ENCODE data around the gene CPE.
"Not testable (repeated sequence)": the region's sequence is repeated elsewhere in the genome, so short reads cannot be mapped to it uniquely, and the experiment has no call there.

The CPE gene

DNA sequence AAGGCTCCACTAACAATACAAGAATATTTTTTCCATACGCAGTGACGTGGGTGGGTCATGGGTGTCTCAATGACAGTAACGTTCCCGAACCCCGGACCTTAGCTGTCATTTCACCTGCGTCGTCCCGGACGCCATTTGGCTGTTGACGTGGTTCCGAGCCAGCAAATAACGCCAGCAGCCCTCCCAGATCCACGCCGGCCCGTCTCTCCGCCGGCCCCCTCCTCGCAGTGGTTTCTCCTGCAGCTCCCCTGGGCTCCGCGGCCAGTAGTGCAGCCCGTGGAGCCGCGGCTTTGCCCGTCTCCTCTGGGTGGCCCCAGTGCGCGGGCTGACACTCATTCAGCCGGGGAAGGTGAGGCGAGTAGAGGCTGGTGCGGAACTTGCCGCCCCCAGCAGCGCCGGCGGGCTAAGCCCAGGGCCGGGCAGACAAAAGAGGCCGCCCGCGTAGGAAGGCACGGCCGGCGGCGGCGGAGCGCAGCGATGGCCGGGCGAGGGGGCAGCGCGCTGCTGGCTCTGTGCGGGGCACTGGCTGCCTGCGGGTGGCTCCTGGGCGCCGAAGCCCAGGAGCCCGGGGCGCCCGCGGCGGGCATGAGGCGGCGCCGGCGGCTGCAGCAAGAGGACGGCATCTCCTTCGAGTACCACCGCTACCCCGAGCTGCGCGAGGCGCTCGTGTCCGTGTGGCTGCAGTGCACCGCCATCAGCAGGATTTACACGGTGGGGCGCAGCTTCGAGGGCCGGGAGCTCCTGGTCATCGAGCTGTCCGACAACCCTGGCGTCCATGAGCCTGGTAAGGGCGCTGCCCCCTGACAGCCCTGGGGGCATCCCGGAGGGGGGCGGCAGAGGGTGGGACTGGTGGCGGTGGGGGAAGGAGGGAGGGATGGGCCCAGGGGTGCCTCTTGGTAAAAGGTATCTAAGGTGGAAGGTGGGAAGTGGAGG is at the start of gene CPE:
CPE (plus strand) TSS at position 264 of the 933 bp plus-strand sequence; CDS start at position 478, 214 bp downstream.
- DNase-seq = peak; percentile 67

DNA sequence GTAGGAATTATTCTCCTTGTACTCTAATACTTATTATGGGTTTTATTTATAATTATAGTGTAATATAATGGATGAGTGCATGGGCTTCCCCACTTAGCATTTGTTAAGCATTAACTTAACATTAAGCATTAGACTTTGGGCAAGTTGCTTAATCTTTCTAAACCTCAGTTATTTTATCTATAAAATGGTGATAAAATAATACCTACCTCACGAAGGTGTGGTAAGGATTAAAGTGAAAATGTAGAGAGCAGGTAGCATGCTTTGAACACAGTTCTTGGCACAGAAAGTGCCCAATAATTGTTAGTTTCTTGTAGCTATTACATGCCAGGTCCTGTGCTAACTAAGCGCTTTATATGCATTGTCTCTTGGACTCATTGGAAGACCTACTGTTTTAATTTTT is 48.7 kb upstream of the CPE start:
- DNase-seq = no peak

DNA sequence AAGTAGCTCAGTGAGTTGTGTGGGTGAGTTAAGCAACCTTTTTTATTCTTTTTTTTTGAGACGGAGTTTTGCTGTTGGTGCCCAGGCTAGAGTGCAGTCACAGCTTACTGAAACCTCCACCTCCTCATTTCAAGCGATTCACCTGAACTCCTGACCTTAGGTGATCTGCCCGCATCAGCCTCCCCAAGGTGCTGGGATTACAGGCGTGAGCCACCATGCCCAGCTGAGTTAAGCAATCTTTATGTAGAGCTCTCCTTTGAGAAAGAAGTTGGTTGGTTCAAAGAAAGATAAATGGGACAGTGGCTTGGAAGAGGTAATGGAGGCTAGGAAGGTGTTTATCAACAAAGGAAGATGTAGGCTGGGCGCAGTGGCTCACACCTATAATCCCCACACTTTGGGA is 48.1 kb upstream of the CPE start:
- no peak for DNase-seq

DNA sequence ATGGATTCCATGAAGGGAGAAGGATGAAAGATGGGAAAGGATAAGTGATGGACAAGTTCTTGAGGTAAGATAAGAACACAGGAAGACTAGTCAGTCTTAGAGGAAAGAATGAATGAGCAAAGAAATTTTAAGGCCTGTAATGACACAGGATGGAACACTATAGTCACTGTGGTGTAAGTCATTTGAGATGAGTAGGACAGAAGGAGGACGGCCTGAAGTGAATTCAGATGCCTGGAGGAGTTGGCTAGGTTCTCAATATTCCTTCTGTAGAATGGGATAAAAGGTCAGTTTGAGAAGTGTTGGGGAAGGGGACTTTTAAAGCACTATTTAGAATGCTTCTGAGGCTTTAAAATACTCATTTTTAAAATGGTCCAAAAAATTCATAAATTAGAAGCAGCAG is 47.4 kb upstream of the CPE start:
- DNase-seq = no peak

DNA sequence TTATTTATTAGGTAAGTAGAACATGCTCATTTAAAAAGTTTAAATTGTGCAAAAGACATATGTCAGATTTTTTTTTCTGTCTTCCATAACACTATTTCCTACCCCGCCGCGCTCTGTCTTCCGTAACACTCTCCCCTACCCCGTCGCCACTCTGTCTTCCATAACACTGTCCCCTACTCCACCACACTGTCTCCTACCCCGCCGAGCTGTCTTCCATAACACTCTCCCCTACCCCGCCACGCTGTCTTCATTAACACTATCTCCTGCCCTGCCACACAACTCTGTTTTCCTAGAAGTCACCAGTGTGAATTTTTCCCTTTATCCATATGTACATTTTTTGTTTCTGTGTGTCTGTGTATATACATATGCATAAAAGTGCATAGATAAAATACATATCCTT is 47.0 kb upstream of the CPE start:
- DNase-seq = no peak

DNA sequence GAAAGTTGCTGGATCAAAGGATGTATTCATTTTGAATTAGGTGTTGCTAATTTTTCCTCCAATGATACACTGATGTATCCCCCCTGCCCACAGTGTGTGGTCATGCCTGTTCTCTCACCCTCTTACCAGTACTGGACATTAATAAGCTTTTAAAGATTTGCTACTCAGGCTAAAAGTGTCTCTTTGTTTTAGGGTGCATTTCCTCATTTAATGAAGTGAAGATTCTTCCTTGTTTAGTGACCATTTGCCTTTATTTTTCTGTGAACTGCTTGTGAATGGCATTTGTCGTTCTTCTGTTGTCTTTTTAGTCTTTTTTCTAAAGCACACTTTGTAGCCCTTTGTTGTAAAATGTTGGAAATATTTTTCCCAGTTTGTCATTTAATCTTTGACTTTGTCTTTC is 46.3 kb upstream of the CPE start:
- no peak for DNase-seq

DNA sequence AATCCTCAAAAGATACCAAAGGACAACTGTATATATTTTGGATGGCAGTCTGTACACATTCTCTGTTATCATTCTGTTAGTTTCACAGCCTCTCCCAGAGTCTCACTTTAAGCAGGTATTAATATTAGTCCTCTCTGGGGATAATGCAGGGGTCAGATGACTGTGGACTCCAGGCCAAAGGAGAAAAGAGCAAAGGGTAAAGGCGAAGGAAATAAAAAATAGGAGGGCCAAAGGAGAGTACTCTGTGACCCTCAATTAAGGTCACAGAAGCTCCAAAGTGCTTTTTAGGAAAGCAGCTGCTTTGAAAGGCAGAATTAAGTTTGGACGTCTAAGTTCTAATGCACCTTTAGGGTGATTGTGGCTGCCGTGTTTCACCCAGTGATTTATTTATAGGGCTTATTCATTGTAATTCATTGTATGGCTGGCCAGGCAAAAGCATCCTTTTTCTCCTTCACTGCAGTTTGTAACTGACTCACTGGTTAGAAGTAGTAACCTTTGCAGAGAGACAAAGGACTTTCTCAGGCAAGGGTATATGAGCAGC is 43.6 kb upstream of the CPE start:
- DNase-seq = no peak

DNA sequence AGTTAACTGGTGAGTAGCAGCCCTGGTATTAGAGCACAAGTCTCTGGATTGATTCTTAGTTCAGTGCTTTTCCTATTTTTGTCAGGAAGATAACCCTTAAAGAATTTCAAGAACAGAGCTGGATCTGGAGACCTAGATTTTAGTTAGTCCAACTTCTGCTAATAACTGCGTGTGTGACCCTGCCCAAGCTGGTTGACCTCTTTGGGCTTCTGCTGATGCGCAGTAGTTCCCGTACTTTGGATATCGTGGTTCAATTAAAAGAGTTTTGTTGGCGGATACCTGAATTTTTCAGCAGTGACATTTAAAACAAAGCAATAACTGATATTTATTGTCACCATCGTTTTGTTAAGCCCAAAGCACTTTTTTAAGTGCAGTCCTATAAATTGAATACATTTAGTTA is 42.1 kb upstream of the CPE start:
- no peak for DNase-seq

DNA sequence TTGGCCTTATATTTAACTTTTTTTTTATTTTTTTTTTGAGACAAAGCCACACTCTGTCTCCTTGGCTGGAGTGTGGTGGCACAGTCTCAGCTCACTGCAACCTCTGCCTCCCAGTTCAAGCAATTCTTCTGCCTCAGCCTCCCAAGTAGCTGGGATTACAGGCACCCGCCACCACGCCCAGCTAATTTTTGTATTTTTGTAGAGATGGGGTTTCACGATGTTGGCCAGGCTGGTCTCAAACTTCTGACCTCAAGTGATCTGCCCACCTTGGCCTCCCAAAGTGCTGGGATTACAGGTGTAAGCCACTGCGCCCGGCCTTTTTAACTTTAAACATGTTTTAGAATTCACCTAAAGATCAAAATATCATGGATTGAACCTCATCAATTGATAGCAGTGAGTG is 36.5 kb upstream of the CPE start:
- not testable (repeated sequence) for DNase-seq

DNA sequence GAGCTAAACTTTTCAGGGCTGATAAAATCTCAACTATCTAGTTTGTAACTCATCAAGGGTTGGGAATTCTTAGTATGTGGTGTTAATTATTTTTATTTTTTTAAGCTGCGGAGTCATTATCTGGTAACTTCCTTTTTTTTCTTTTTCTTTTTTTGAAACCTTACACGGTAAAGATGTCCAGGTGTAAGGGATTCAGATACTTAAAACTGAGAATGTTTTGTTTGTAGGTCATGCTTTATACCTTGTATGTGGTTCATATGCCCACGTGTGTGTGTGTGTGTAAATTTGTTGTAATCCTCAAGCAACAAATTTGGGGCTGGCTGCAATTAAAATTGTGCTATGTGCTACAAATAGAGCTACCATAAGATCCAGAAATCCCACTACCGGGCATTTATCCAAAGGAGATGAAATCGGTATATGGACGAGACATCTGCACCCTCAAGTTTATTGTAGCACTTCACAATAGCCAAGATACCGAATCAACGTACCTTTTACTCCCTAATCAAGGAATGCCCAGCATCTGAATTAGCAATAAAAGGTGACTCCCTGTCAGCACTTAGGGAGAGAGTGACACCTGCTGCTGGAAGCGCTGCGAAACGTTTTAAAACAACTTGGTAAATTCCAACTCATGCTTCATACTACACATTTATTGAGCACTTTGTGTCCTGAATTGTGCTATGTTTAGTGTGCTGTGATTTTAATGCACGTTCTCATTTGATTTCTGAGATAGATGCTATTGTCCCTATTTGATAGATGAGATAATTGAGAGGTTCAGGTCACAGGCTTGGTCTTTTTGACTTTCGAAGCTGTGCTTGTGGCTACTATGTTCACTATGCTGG is 35.2 kb upstream of the CPE start:
- DNase-seq = peak; percentile 27

DNA sequence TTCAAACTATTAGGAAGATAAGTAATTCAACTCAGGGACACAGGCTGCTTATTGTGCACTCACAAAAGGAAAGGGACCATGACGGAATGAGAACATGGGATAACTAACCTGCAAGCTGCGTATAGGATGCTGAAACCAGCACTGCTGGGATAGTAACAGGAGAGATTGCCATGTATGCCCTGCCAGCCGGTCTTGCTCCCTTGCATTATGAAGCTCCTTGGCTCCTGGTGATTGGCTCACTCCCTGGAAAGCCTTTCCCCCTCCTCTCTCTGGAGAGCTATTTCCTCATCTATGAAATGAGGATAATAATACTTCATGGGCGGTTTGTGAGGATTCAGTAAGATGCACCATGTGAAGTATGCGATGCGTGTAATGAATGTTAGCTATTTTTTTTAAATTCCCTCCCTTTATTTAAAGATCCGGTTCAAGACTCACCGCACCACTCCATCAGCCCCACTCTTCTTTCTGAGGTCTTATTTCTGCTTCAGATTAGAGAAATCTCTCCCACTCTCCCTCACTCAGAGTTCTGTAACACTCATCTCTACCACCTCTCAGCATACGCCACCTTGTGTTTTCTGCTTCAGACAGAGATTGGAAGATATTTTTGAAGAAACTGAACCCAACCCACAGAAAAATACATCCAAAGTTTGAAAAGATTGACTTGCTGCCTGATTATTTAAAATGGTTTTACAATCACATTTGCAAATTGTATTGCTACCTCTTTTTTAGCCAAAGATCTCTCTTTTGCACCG is 33.0 kb upstream of the CPE start:
- no peak for DNase-seq

DNA sequence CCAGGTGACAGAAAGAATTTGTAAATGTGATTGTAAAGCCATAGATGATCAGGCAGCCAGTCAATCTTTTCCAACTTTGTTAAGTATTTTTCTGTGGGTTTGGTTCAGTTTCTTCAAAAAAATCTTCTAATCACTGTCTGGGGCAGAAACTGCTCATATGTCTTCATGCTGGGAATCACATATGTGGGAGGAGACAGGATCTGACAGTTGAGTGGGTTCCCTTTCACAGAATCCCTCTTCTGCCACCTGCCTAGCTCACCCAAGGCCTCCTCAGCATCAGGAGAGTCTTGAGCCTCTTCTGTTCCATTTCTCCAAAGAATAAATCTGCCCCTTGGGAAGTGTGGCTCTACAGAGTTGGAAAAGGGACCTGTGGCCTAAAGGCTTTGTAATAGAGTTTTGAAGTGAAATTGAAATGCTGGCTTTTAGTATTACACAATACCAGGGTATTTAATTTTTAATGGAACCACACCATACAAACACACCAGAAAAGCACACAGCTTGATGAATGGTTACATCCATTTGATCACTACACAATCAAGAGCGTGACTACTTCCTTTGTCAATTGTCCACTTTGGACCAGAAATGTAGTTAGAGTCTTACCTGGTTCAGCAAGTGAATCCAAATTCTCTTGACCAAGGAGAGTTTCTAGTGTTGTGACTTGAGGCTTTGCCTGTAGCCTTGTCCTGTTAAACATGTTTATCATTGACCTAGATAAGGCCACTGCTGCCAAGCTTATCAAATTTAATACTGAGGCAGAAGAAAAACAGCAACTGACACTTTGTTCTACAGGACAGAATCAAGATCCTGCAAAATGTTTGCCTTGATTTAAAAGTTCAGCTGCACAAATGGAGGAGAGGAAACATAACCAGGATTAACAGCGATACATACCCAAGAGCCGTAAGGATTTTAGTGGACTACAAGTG is 30.9 kb upstream of the CPE start:
- no peak for DNase-seq

DNA sequence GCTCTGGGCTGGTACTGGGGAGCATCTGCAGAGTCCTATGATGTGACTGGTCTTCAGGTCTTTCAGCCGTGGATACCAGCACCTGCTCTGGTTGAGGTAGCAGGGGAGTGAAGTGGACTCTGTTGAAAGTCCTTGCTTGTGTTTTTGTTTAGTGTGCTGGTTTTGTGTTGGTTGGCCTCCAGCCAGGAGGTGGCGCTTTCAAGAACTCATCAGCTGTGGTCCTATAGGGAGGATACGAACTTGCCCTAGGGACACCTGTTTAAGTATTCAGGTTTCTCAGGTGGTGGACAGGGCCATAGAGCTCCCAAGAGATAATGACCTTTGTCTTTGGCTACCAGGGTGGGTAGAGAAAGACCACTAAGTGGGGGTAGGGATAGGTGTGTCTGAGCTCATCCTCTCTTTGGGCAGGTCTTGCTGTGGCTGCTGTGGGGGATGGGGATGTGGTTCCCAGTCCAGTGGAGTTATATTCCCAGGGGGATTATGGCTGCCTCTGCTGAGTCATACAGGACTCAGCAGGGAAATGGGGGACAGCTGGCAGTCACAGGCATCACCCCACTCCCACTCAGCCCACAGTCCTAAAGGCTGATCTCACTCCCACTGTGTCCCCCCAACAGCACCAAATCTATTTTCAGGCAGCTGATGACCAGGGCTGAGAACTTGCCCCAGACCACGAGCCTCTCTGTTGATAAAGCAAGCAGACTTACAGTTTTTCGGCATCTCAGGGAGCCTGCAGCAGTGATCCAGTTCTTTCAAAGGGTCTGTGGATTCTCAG is 27.3 kb upstream of the CPE start:
- no peak for DNase-seq

DNA sequence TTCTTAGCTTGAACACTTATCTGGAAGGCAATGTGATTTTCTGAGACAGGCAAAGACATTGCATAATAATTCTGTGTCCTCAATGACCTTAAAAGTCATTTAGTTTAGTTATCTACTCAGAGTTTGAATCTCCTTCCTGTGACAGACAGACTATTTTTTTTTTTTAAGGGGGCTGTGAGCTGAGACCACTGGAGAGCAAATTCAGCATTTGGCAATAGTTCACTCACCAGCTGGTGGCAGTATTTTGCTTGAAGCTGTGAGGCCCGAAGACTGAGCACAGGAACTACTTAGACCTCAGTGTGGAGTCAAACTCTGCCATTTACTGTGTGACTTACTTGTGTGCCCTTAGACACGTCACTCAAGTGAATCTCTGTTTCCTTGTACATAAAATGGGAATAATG is 22.9 kb upstream of the CPE start:
- DNase-seq = peak; percentile 63

DNA sequence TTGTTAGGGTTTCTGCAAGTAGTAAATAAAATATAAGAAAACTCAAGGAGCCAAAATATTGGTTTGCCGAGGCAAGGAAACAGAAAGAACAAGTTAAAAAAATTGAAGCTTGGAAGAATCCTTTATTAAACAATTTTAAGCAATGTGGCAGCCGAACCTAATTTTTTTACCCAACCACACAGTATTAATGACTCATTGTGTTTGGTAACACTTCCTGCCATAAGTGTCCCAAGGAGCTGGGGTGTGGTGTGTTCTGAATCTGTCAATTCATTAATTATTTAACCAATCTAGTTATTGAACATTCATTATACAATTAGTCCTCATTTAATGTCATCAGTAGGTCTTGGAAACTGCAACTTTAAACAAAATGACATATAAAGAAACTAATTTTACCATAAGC is 19.3 kb upstream of the CPE start:
- DNase-seq = no peak

DNA sequence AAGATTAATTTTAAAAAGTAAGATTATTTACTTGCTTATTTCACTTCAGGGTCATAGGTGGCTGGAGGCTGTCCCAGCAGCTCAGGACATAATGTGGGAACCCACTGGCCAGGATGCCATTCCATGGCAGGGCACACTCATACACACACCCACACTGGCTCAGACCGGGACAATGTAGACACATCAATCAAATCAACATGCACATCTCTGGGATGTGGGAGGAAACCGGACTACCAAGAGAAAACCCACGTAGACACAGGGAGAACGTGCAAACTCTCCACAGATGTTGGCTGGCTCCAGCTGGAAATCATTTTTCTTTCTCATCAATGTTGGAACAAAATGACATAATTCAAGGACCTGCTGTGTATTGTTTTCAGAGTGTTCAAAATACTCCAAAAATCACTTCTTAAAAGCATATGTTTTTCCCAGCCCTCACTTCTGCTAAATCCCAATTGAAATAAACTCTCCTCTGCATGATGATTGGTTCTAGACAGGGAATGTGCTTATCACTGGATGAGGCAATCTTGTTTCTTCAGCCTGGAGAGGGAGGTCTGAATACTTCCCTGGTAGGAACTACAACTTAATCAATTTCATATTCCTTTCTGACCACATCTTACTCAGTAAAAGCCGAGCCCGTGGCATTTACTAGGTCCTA is 18.6 kb upstream of the CPE start:
- no peak for DNase-seq

DNA sequence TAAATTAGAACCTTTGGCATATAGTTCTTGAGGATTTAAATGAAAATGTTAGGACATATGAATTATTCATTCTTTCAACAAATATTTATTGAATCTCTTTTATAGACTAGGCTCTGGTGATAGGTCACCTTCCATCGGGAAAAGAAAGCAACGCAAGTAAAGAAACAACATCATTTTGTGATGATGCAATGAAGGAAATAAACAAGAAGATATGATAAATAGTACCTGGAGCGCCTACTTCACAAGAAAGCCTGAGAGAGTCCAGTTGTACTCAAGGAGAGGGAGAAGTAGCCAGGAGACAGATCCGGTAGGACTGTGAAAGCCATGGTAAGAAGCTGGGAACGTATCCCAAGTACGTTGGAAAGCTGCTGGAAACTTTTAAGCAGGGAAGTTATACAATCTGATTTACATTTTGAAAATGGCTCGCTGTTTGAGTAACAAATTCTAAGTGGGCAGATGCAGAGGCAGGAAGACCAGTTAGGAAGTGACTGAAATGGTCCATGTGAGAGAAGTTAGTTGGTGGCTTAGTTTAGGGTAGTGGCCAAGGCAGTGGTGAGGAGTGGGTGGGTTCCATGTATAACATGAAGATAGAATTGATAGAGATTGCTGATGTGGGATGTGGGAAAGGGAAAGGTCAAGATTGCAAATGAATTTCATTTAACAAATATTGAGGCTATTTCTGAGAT is 17.7 kb upstream of the CPE start:
- no peak for DNase-seq

DNA sequence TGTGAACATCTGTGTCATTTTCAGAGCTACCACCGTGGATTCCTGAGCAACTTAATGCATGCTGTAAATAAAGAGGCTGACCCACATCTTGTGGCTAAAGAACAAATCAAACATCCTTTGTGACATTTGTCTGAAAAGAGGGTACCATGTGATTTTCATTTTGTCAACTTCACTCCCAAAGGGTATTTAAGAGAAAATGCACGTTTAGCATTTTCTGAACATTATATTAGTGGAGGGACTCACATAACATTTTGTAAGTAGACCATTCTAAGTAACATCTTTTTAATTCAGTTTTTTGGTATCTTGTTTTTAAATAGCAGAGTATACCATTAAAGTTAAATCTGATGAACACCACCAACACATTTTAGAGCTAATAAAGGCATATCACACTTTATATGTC is 17.0 kb upstream of the CPE start:
- no peak for DNase-seq

DNA sequence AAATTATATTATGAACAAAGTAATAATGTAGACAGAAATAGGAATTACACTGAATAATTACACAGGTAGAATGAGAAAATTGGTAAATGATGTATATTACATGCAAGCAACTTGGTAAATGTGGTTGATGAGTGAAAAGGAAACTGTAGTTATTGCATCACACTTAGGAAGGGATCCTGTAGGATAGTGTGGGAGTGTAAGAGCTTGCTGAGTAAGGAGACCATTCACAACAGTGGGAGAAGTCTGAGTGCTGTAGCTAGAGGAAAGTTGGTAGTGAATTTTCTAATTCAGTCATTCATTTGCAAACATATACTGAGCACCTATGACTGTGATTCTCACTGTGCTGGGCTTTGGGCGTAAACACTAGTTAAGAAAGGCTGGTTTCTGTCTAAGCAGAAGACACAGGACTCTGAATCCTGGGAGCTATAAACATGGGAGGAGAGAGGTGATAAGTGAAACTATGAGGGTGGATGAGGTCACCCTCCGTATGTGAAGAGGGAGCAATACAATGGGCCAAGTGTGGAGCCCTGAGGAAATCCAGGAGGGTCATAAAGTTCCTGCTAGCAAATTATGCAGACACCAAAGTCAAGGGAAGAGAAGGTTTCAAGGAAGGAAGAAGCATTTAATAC is 14.2 kb upstream of the CPE start:
- DNase-seq = no peak
